T47D (cell line): ENCODE data around the gene TAF15.

Experiments
- DNase-seq, 2 experiments: peaks; one replicate each; pipeline versions ENCODE4 v3.0.0 to v3.0.0-alpha.2; 2011 to 2012; ENCODE audit warnings: low read depth in 1 of 2, low spot score in 1 of 2
- JUND ChIP-seq: IDR thresholded peaks from 2 replicates; pipeline ENCODE4 v1.6.1; 2012; ENCODE audit warnings: low read depth
- in situ Hi-C: cut with HindIII; loops from 2 replicates; pipeline ENCODE4 v1.10.0; 2016; ENCODE audit warnings: low sequenced_read_pairs, low pct_unique_long_range_greater_than_20kb

TAF15 gene

DNA sequence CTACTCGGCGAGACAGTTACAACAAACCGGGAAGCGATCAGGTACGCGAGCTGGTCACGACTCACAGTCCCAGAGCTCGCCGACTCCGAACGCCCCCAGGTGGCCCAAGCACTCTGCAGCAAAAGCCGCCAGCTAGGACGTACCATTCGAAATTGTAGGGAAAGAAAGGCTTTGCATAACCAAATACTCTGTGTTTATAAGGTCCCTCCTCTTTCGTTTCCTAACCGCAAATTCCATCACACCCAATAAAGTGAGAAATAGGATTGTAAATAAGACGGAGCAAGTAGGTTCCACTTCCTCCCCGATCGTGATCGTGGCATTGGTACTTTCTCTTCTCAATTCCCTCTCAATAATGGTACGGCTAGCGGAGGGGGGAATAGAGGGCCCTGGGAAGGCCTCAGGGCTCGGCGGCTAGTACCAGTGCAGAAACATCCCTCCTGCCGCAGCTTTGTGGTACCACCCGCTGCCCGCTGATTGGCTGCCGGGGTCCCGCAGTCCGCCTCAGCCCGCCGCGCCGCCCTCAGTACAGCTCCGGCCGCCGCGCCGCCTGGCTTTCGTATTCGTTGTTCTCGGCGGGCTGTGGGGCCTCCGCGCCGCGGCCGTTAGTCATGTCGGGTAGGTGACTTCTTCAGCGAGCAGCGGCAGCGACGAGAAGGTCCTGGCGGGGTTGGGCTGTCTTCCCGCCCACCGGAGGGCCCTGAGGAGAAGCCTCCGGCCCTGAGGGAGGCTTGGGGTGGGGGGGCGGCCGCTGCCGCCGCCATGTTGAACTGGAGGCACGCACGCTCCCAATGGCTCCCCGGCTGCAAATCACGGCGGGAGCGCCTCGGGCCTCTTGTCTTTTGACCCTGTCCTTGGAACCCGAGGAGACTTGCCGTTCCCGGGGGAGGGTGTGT lies at the start of gene TAF15:
Gene TAF15 (plus strand): TSS at position 523 of the 893 bp plus-strand sequence. CDS start 86 bp downstream, at position 609.
- in situ Hi-C loops: no loop called here
- peak; percentile 86 to 100 for DNase-seq
- peak; percentile 72 for TF ChIP-seq JUND

DNA sequence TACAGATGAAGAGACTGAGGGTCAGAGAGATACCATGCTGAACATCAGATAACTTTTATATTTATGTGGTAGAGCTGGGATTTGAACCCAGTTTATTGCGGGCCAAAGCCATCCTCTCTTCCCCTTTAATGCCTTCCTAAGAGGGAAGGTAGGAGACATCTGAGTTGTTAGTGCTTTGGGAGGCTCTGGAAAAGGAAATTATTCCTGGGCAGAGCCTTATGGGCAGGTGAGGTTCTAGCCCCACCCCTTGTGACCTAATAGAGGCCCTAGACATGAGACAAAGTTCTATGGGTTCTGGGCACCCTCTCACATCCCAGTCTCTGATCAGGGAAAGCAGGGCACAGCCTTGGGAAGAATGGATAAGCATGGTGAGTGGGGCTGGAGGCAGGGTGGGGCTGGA lies 48.7 kb upstream of the TAF15 start, which contains the start of gene C17orf50:
Gene C17orf50 (plus strand): TSS at position 301 of the 400 bp plus-strand sequence. CDS start 55 bp downstream, at position 356.
- TF ChIP-seq JUND: no peak
- in situ Hi-C loops: no loop called here
- DNase-seq: no peak

DNA sequence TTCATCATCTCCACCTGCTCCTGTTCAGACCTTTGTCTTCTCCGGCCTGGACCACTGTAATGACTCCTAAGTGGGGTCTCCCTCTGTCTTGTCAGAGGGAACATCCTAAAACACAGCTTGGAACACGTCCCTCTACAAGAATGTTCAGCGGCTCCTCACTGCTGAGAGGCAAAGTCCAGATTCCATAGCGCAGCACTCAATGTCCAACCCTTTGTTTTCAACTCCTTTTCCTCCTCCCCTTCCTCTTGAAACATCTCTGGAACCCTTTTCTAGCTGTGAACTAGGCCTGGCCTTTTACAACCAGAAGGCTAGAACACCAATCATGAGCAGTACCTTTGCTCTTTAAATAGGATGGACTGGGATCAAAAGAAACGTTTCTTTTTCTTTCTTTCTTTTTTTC lies 47.7 kb upstream of the TAF15 start:
- in situ Hi-C loops: no loop called here
- no peak for DNase-seq
- no peak for TF ChIP-seq JUND

DNA sequence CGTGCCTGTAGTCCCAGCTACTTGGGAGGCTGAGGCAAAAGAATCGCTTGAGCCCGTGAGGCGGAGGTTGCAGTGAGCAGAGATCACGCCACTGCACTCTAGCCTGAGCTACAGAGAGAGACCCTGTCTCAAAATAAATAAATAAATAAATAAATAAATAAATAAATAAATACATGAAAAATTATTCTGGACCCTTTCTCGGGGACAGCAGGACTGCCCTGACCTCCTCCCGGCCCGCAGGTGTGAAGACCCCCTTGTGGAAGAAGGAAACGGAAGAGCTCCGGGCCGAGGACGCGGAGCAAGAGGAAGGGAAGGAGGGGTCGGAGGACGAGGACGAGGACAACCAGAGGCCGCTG lies 45.5 kb upstream of the TAF15 start:
- in situ Hi-C loops: no loop called here
- DNase-seq: no peak
- TF ChIP-seq JUND: no peak

DNA sequence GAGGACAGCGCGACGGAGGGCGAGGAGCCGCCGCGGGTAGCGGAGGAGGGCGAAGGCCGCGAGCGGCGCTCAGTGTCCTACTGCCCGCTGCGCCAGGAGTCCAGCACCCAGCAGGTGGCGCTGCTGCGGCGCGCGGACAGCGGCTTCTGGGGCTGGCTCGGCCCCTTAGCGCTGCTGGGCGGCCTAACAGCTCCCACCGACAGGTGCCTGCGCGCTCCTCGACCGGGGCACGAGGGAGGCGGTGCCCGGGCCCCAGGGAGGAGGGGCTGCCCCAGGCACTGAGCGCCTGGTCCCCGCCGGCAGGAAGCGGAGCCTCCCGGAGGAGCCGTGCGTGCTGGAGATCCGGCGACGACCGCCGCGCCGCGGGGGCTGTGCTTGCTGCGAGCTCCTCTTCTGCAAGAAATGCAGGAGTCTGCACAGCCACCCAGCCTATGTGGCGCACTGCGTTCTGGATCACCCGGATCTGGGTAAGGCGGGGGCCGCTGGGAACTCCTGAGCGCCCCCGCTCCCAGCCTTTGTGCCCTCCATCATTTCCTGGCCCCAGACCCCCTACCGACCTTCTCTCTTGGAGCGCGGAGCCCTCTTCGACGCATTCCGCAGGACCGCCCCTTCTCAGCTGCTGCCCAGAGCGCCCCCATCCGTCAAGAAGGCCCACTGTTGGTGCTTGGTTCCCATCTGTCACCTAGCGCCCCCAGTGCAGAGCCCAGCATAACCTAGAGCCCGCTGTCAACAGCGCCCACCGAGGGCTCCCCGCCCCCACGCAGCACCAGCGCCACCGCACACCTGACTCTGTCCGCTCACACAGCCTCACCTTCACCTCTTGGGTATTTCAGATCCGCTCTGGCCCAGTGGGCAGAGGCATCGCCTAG lies 44.9 kb upstream of the TAF15 start:
- no peak for TF ChIP-seq JUND
- DNase-seq: peak; percentile 94 to 99
- in situ Hi-C loops: no loop called here

DNA sequence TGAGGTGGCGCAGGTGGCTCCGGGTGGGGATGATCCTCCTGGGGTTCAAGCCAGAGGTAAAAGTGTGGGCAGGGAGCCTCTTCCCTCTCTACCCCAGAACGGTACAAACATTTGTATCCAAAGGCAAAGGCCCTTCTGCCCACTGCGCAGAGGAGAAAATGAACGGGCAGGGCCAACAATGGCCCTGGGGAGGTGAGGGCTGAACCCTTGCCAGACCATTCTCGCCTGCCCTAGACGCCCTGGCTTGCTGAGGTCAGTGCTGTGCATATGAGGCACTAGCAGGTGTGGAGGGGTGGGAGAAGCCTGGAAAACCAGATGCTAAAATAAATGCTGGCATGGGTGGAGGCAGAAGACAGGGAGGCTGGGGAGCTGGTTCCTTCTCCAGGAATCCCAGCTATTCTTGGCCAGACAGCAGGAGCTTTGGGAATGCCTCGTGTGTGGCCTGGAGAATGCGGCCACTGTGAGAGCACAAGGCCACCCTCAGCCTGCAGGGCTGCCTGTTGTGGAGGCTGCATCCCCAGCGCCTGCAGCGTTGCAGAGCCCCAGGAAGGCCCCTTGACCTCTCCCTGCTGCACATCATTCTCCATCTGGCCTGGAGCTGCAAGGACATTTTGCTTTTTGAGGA lies 44.1 kb upstream of the TAF15 start:
- no peak for DNase-seq
- in situ Hi-C loops: no loop called here
- TF ChIP-seq JUND: no peak

DNA sequence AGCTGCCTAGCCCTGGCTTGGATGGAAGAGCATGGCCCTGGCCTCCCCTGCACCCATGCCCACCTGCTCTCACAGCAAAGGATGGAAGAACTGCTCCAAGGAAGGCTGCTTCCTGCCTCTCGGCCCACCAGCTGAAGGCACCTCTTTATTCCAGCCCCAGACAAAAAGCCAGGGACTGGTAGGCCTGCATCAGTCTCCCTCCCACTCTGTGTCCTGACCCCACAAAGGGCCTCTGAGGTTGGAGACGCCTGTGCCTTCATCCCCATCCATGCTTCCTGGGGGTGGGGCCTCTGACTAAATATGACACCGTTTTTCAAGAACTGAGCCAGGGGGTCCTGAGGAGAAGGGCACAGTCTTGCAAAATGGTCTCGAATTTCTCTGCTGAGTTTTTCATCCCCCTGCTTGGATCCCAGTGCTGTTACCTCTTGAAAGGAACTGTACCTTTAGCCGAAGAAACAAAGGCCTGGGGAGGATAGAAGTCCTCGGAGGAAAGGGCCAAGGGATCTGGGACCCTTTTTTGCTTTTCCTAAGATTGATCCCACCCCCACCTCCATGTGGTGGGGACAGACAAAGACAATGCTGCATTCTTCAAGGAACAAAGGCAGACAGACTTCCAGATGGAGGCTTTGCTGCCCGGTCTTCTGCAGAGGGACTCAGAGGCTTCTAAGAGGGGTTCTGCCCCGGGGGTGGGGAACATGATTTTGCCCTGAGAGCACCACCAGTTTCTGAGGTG lies 43.4 kb upstream of the TAF15 start:
- no peak for DNase-seq
- in situ Hi-C loops: no loop called here
- TF ChIP-seq JUND: no peak

DNA sequence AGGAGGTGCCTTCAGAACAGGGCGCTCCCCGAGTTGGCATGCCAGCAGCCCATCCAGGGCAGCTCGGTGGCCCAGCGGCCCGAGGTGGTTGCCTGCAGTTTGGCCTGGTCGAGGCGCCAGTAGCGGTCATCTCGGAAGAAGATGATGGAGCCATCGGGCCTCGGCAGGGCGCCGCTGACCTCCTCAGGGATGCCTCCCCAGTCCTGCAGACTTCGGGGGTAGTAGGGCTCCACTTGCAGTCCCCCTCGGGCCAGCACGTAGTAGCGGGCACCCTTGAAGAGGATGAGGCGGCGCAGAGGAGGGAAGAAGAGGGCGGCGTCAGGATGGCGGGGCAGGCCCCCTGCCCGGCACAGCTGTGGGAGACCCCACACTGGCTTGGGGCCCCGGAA lies 42.8 kb upstream of the TAF15 start:
- in situ Hi-C loops: no loop called here
- no peak for DNase-seq
- no peak for TF ChIP-seq JUND

DNA sequence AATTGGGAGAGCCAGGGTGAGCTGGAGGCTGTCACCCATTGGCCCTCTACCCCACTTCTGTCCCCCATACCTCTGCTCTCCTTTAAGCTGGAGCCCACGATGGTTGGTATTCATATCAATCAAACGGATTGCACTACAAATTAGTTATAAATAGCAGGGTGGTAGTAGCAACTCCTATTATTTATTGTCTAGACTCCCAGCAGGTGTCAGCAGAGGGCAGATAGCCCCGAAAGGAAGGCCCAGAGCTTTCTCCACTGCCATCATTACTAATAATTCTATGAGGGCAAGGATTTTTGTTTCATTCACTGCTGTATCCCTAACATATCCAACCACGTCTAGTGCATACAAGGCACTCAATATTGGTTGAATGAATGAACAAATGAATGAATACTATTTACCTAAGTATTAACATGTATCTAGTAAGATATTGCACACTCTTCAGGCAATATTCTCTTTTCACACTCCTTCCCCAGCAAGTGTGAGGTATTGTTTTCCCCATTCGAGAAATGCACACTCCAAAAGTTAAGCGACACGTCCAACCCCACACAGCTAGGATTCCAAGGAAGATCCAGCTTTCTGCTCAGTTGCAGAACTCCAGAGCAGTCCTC lies 42.3 kb upstream of the TAF15 start:
- no peak for TF ChIP-seq JUND
- DNase-seq: peak; percentile 72 to 93
- in situ Hi-C loops: no loop called here

DNA sequence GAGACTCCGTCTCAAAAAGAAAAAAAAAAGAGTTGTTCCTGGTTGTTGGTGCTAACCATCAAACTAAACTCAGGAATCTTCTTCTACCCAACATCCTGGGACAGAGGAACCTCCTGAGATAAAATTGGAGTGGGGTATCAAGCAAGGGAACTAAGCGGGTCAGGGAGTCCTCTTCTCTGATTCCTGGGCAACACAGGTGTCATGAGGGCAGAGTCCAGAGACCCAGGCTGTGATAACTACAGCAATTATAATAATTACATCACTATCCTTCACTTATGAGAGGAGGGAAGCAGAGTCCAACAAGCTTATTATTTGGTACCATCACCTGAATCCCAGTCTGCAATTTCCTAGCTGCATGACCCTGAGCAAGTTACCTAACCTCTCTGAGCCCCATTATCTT lies 40.5 kb upstream of the TAF15 start:
- no peak for DNase-seq
- no peak for TF ChIP-seq JUND
- in situ Hi-C loops: no loop called here

DNA sequence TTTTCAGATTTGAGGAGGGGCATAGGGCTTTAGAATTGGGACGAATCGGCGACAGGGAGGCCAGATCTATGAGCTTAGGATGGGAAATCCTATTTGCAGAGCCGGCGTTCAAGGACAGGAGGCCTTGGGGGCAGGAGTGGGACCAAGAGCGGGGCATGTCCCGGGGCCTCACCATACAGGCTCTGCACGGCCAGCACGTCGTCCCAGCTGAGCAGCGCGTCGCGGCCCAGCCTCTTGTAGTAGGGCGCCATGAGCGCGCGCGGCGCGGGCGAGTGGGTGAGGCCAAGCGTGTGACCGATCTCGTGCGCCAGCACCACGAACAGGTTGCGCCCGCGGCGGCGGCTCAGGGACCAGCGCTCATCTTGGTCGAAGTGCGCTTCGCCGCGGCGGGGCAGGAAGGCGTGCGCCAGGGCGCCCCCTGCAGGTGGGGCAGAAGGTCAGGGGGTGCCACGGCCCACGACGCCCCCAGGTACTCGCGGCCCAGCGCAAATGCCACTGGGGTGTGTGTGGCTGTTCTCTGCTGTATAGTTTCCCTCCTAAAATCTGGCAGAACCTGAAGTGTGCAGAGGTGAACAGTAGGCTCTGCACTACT lies 39.3 kb upstream of the TAF15 start:
- in situ Hi-C loops: no loop called here
- no peak for DNase-seq
- TF ChIP-seq JUND: no peak
